Activated T-helper 1 cell treated with anti-CD3 and anti-CD28 coated beads, Interleukin-2, amount 50 U/mL, for 16 hours (primary cell): ENCODE measurements around the gene BEND3.
"Not testable (repeated sequence)": the region's sequence is repeated elsewhere in the genome, so short reads cannot be mapped to it uniquely, and the experiment has no call there.

ENCODE experiments used
- DNase-seq, 2 donors: peaks; one replicate each; pipeline ENCODE4 v3.0.0-alpha.2; 2020; ENCODE audit warnings: low read depth in 1 of 2, low spot score in 1 of 2

The BEND3 gene

GRCh38 chr6:107121964-107122495 lies 6.7 kb upstream of the BEND3 start:
- no peak for DNase-seq

DNA sequence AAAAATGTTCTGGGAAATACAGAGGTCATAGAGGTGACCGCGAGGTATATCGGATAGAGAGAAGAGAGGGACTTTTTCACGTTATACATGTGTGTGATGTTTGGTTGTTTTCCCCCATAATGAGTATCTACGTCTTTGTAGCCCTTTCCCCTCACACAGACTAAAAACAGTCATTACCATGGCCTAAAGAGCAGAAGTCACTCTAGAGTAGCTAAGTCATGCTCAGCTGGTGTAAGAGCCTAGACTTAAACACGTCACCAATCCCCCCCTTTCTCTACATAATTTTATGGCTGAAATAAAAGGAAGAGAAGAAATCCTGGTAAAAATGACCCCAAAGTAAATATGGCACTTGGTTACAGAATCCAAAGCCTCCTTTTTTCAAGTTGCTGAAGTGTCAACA lies 6.0 kb upstream of the BEND3 start:
- no peak for DNase-seq

DNA sequence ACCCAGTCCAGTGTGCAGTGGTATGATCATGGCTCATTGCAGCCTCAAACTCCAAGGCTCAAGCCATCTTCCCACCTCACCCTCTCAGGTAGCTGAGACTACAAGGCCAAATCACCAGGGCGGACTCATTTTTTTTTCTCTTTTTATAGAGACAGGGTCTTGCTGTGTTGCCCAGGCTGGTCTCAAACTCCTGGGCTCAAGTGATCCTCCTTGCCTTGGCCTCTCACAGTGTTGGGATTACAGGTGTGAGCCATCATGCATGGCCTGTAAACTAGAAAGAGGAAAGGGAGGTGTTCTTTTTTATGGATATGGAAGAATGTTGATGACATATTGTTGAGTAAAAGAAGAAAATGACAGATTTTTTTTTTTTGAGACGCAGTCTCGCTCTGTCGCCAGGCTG lies 5.1 kb upstream of the BEND3 start:
- no peak for DNase-seq

DNA sequence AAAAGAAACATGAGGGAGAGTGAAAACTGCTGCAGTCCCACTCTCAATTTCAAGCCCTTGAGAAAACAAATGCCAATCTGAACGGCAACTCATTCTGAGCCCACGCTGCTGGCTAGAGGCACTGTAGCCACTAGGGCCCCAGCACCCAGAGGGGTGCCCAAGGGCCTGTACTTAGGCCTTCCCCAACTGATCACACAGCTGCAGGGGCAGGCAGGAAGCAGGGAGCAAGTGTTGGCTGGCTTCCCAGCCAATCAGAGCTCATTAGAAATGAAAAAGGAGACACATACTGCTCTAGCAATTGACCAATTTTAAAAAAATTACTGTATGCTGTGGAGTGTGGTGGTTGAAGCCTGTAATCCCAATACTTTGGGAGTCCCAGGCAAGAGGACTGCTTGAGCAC lies 3.7 kb upstream of the BEND3 start:
- DNase-seq: no peak

GRCh38 chr6:107118540-107118939 lies 3.2 kb upstream of the BEND3 start:
- DNase-seq: not testable (repeated sequence)

DNA sequence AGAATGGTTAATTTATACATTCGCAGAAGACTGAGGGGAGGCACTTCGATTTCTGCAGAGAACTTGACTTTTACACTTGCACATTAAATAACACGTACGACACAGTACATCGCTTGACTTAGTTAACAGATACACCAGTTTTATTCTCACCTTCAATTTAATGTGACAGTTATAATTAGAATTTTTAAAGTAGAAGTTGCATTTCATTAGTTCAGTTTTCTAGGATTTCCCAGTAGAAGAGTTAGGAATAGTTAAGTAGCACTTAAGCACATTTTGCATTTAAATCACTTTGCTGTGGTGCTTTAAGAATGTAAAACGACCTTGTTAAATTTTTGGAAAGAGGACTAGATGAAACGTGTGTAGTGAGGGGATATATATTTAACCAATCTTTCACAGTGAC lies 1.6 kb upstream of the BEND3 start:
- no peak for DNase-seq

DNA sequence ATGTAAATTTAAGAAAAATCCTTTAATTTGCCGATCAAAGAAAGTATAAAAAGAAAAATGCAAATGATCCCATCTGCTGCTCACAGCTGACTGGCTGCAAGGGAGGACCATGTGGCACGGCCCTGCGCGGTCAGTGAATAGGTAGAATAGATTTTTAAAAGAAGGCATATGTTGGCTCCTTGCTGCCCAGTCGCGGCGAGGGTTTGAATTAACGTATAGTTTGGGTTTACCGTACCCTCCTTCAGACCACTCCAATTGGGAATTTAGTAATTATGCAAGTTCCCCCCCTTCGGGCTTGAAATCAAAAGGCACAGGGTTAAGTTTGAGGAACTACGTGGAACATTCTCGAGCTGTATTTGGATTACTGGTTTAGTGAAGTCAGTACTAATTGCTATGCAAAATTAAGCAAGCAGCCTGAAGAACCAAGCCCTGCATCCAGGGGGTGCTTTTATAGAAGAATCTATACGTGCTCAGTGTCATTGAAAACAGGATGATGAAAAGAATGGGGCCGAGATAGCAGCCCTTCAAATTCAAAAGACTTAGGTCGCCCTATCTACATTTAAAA lies 1.1 kb upstream of the BEND3 start:
- DNase-seq: no peak

- no peak for DNase-seq
Observed at GRCh38 chr6:107115695-107116327, 496 bp upstream of the BEND3 start.

- peak; percentile 44 to 55 for DNase-seq
Observed at GRCh38 chr6:107114213-107114925, 946 bp downstream of the BEND3 start.

DNA sequence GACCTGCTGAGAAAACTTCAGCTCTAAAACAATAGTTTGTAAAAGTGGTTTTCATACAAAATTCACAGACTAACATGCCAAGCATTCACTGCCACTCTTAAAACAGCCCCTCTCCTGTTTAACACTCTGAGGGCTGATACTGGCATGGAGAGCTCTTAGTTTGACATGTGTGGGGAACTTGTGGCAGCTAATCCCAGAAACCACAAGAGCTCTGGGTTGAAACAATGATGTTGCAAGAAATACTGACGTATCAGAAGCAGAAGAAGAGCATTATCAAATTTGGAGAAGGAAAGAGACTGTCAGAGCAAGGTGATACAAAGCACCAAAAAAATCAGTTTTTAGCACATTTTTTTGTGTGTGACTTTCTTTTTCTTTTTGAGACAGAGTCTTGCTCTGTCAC lies 5.1 kb downstream of the BEND3 start:
- no peak for DNase-seq

DNA sequence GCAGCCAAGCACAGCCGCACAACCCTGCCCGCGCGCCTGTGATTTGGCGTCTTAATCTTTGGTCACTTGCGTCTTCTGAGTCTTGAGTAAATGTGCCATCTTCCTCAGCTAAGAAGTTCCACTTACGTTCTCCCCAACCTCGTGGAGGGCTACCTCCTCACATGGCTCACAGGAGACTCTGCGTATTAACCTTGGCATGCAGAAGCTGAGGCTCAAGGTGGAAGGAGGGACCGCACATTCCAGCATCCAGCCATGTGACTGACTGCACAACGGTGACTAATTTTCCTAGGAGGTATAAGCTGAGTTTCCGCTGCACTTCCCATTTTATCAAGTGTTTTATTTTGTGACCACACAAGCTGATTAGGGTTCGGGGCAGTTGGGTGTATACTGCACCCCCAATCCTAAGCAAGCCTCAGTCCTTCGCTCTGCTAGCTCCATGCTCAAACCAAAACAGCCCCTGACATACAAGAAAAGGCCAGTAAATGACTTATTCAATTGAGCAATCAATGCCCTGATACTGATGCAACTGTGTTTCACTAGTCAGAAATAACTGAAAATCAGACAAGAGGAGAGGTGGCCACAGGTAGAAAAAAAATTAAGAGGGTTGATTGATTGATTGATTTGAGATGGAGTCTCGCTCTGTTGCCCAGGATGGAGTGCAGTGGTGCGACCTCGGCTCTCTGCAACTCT lies 7.0 kb downstream of the BEND3 start:
- no peak for DNase-seq

GRCh38 chr6:107107791-107108190 lies 7.5 kb downstream of the BEND3 start:
- no peak for DNase-seq

DNA sequence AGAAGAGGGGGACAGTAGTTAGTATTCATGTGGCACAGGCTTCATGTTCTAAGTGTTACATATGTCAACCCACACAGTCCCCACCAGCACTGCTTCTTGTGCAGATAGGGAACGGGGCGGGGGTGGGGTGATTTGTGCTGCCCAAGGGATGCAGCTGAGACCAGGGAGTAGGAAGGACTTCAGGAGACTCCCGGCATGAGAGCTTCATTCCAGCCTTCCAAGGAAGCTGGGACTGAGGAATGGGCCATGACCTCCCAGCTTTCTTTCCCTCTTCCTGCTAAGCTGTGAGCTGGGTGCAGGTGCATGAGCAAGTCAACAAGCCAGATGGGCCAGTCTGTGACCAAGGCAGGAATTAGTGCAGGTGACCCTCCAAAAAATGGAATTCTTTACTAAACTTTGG lies 9.2 kb downstream of the BEND3 start:
- DNase-seq: no peak

DNA sequence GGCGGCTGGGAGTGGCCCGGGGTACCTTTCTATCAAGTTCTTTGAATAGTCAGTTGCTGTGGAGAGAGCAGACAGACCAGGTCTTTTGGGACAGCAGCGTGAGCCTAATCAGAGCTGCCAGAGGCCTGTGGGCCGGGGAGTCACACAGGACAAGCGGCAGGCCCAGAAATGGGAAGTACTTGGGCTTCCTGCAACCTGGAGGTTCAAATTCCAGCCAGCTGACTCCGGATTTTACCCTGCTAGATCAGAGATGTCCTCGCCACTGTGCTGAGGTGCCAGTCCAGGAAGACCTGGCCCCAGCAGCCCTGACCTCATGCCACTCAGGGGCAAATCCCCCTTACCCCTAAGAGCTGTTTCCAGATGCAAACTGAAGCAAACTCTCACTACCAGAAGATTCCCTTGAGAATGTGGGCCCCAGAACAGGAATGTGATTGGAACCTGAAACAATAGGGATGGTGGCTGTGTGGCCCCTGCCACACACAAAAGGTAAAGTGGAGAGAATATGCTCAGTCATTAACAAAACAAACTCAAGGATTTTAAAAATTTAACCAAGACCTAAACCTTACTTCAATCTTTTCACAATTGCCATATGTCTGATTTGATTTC lies 9.7 kb downstream of the BEND3 start:
- no peak for DNase-seq

DNA sequence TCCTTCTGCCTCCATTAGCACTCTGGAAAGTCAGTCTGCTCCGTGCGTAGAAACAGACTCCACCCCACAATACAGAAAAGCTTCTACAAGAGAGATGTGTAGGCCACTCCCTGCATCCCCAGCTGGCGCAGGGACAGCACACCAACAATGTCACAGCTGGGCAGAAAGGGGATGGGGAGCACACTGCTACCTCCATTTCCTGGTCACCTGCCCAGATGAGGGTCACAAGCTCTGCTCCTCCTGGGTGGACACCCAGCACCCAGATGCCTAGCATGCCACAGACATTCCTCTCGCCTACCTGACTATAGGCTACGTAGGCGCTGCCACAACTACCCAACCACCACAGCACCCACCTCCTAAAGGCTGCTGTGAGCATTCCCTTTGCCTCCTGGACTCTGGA lies 12.2 kb downstream of the BEND3 start:
- no peak for DNase-seq

- DNase-seq: no peak
Observed at GRCh38 chr6:107102414-107102805, 12.9 kb downstream of the BEND3 start.

- no peak for DNase-seq
Observed at GRCh38 chr6:107101686-107102413, 13.5 kb downstream of the BEND3 start.

GRCh38 chr6:107101211-107101610 lies 14.1 kb downstream of the BEND3 start:
- DNase-seq: no peak

DNA sequence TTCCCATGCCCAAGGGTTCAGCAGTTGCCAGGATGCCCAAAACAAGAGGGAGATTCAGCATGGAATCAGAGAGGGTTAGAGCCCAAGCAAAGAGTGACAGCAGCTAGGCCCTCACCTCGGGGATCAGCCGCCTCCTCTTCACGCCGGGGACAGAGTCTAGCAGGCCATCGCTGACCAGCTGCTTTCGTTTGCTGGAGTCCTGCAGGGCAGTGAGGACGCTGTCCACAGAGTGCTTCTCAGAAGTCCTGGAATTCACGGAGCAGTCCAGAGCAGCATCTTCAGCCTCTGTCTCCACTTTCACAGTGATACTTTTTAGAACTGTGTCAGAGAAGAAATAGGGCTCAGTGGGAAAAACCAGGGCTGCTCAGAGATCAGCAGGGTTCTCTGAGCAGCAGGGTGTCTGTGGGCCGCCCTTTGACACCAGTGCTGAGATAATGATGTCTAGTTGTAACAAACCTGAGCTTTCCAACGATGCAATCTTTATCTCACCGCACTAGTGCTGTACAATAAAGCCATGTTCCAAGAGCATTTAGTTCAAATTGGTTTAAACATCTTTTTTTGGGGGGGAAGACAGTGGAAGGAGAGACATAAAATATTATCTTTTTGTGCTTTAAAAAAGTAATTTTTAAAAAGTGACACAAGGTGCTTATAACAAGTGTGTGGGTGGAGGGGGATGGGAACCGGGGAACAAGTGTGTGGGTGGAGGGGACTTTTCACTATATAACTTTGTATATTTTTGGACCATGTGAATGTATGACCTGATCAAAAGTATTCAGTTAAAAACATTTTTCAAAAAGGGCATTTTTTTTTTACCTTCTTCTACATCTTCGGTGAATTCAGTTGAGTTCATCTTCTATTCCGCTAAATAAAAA lies 16.6 kb downstream of the BEND3 start:
- no peak for DNase-seq

GRCh38 chr6:107084459-107084858 lies 30.9 kb downstream of the BEND3 start:
- DNase-seq: not testable (repeated sequence)
